CD4-positive, alpha-beta T cell (primary cell): ENCODE results near the gene SULT1C2. TPM values are rescaled to one million over a fixed set of nuclear protein-coding genes. Genes with fewer than 3 reads are reported as not detected.

Source experiments
- ATAC-seq: fragments of 200-7000 bp; cut with Tn5 transposase; one replicate; pipeline ENCODE4 v1.10.0; 2022; ENCODE audit warnings: mild to moderate bottlenecking; ENCODE audit not compliant: poor library complexity
- CTCF ChIA-PET: fragments of 350-600 bp; sonication (Branson Sonifier 250); formaldehyde crosslinking; loops from one replicate; lab custom pipeline; 2021; ENCODE audit warnings: antibody characterized with exemption, inconsistent platforms; lab: Charles Lee
- POLR2A ChIA-PET: fragments of 350-600 bp; sonication (Branson Sonifier 250); formaldehyde crosslinking; loops from one replicate; lab custom pipeline; 2021; ENCODE audit warnings: antibody characterized with exemption, inconsistent platforms; lab: Charles Lee
- DNase-seq, 14 experiments: peaks; one replicate each; pipeline ENCODE4 v3.0.0-alpha.2; 2013 to 2020; ENCODE audit warnings: mixed read lengths in 2 of 14
- H3K27ac ChIP-seq, 2 donors: one replicate each; pipeline versions ENCODE4 v1.5.1 to v1.7.0; 2013; ENCODE audit warnings: low read length in 2 of 2, low read depth in 1 of 2, mild to moderate bottlenecking in 1 of 2
- H3K27me3 ChIP-seq, 2 experiments: 1 replicate in 1 of 2; 2 replicates in 1 of 2; pipeline versions ENCODE4 v1.6.1 to v1.7.0; 2013; ENCODE audit warnings: low read length in 2 of 2, control low read depth in 1 of 2, mild to moderate bottlenecking in 1 of 2, moderate library complexity in 1 of 2; ENCODE audit not compliant: insufficient read depth in 2 of 2, control insufficient read depth in 1 of 2
- H3K36me3 ChIP-seq: one replicate; pipeline ENCODE4 v1.6.1; 2013; ENCODE audit warnings: low read length, control low read depth; ENCODE audit not compliant: insufficient read depth
- H3K4me1 ChIP-seq: one replicate; pipeline ENCODE4 v1.6.1; 2013; ENCODE audit warnings: low read length, control low read depth; ENCODE audit not compliant: insufficient read depth
- H3K4me3 ChIP-seq: one replicate; pipeline ENCODE4 v1.5.1; 2013; ENCODE audit warnings: mild to moderate bottlenecking, low read length, moderate library complexity
- H3K9me3 ChIP-seq, 2 experiments: 1 replicate in 1 of 2; 2 replicates in 1 of 2; pipeline versions ENCODE4 v1.6.1 to v1.7.0; 2013; ENCODE audit warnings: low read length in 2 of 2, mild to moderate bottlenecking in 2 of 2, control low read depth in 1 of 2, moderate library complexity in 1 of 2; ENCODE audit not compliant: control insufficient read depth in 1 of 2, insufficient read depth in 1 of 2
- H3K27ac Mint-ChIP-seq: one replicate; pipeline ENCODE4 v1.8.0; 2020; ENCODE audit warnings: mixed read lengths
- H3K27me3 Mint-ChIP-seq: one replicate; pipeline ENCODE4 v1.8.0; 2021; ENCODE audit warnings: mixed read lengths
- H3K36me3 Mint-ChIP-seq: one replicate; pipeline ENCODE4 v1.8.0; 2021; ENCODE audit warnings: low read depth, mixed read lengths
- H3K4me1 Mint-ChIP-seq: one replicate; pipeline ENCODE4 v1.8.0; 2021; ENCODE audit warnings: low read depth, mixed read lengths
- H3K4me3 Mint-ChIP-seq: one replicate; pipeline ENCODE4 v1.8.0; 2020; ENCODE audit warnings: mild to moderate bottlenecking, mixed read lengths
- H3K9me3 Mint-ChIP-seq: one replicate; pipeline ENCODE4 v1.8.0; 2020; ENCODE audit warnings: mixed read lengths
- intact Hi-C, 2 experiments: fragments of 100-400 bp; cut with DNase I in 1 of 2; cut with micrococcal nuclease in 1 of 2; formaldehyde crosslinking; loops; one replicate each; pipeline versions ENCODE4 v1.15.1 to v1.9.0; 2023 to 2025; cut with DNase I, micrococcal nuclease
- total RNA-seq, 174 experiments: library from RNA in 2 of 174; stranded (reverse) in 2 of 174; gene quantifications; one replicate each; pipeline ENCODE4 v1.2.3 and lab custom pipeline; 2021 to 2026
- TF ChIP-seq, protein P1 (sequence below): fragments of 200-600 bp; IDR thresholded peaks from one replicate; pipeline ENCODE4 v1.8.0; 2022; ENCODE audit warnings: antibody characterized with exemption, mild to moderate bottlenecking

SULT1C2 gene
- total RNA-seq, 2 experiments from 2014 or later = not detected

DNA sequence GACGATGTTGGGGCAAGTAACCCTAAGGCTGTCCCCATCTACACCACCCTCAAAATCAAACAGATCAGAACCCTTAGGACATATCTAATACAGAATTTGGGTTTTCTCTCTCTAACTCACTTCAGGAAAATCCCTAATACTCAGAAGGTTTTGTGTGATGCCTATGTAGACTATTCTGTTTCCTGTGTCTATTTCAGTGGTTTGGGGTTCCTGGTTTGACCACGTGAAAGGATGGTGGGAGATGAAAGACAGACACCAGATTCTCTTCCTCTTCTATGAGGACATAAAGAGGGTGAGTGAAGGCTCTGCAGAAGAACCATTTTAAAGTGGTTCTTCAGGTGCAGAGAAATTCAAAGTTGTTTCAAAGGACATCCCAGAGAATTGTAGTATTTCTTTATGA lies 16.3 kb downstream of the SULT1C2 start:
- no peak overlapping the region for H3K4me3 ChIP-seq
- no peak for DNase-seq
- TF ChIP-seq, protein P1, sequence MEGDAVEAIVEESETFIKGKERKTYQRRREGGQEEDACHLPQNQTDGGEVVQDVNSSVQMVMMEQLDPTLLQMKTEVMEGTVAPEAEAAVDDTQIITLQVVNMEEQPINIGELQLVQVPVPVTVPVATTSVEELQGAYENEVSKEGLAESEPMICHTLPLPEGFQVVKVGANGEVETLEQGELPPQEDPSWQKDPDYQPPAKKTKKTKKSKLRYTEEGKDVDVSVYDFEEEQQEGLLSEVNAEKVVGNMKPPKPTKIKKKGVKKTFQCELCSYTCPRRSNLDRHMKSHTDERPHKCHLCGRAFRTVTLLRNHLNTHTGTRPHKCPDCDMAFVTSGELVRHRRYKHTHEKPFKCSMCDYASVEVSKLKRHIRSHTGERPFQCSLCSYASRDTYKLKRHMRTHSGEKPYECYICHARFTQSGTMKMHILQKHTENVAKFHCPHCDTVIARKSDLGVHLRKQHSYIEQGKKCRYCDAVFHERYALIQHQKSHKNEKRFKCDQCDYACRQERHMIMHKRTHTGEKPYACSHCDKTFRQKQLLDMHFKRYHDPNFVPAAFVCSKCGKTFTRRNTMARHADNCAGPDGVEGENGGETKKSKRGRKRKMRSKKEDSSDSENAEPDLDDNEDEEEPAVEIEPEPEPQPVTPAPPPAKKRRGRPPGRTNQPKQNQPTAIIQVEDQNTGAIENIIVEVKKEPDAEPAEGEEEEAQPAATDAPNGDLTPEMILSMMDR = no peak
- no peaks in the 10 kb centered on the region for H3K27me3 ChIP-seq
- Mint-ChIP-seq H3K36me3 (no peaks in the 10 kb centered on the region), H3K27ac (no peak overlapping the region), H3K4me3 (no peak overlapping the region), H3K4me1 (no peaks in the 10 kb centered on the region), H3K9me3 (no peaks in the 10 kb centered on the region), H3K27me3 (peaks cover 9% of the 10 kb centered on the region)
- intact Hi-C loops = no loop called here
- no peak for ATAC-seq
- no peaks in the 10 kb centered on the region for H3K4me1 ChIP-seq
- POLR2A ChIA-PET = no interaction called here
- no peak overlapping the region for H3K27ac ChIP-seq
- CTCF ChIA-PET = no interaction called here
- H3K9me3 ChIP-seq = no peaks in the 10 kb centered on the region
- H3K36me3 ChIP-seq = no peaks in the 10 kb centered on the region

GRCh38 chr2:108305901-108306300 lies 17.2 kb downstream of the SULT1C2 start:
- Mint-ChIP-seq H3K9me3 (no peaks in the 10 kb centered on the region), H3K27me3 (peaks cover 9% of the 10 kb centered on the region), H3K4me3 (no peak overlapping the region), H3K27ac (no peak overlapping the region), H3K36me3 (no peaks in the 10 kb centered on the region), H3K4me1 (no peaks in the 10 kb centered on the region)
- Histone ChIP-seq H3K4me3 (no peak overlapping the region), H3K4me1 (no peaks in the 10 kb centered on the region), H3K9me3 (no peaks in the 10 kb centered on the region), H3K36me3 (no peaks in the 10 kb centered on the region), H3K27me3 (no peaks in the 10 kb centered on the region), H3K27ac (no peak overlapping the region)
- intact Hi-C loops = no loop called here
- ChIA-PET CTCF (no interaction called here), POLR2A (no interaction called here)
- DNase-seq (no peak), ATAC-seq (no peak)
- TF ChIP-seq, protein P1 = no peak

GRCh38 chr2:108309903-108310302 lies 21.2 kb downstream of the SULT1C2 start:
- no peak for ATAC-seq
- H3K27ac ChIP-seq = no peak overlapping the region
- CTCF ChIA-PET = no interaction called here
- intact Hi-C loops = no loop called here
- H3K36me3 ChIP-seq = no peaks in the 10 kb centered on the region
- TF ChIP-seq, protein P1 = no peak
- no peaks in the 10 kb centered on the region for H3K4me1 ChIP-seq
- H3K36me3 Mint-ChIP-seq = no peaks in the 10 kb centered on the region
- no peak overlapping the region for H3K27ac Mint-ChIP-seq
- H3K27me3 ChIP-seq = no peaks in the 10 kb centered on the region
- POLR2A ChIA-PET = no interaction called here
- H3K27me3 Mint-ChIP-seq = peaks cover 13% of the 10 kb centered on the region
- H3K4me3 Mint-ChIP-seq = no peak overlapping the region
- no peaks in the 10 kb centered on the region for H3K4me1 Mint-ChIP-seq
- H3K4me3 ChIP-seq = no peak overlapping the region
- no peak for DNase-seq
- H3K9me3 ChIP-seq = peaks cover 0 to 4% of the 10 kb centered on the region in 2 experiments
- H3K9me3 Mint-ChIP-seq = no peaks in the 10 kb centered on the region
